ENCODE measurements around the gene MMP12. TPM values are rescaled to one million over a fixed set of nuclear protein-coding genes. Genes with fewer than 3 reads are reported as not detected.
"Not testable (repeated sequence)": the region's sequence is repeated elsewhere in the genome, so short reads cannot be mapped to it uniquely, and the experiment has no call there.

The MMP12 gene
- total RNA-seq (not detected), polyA plus RNA-seq (ENCODE audit: insufficient read depth in 1 of 8, insufficient read length in 8 of 8, low replicate concordance in 1 of 8) (not detected)
- long read RNA-seq, donor 1 = 0 reads
- long read RNA-seq, donor 2 = 0 reads
- long read RNA-seq, donor 3 = 0 reads
- long read RNA-seq, donor 4 = 0 reads
- long read RNA-seq, donor 5 = 0 reads
- long read RNA-seq, donor 6 = 0 reads
- long read RNA-seq, donor 7 = 0 reads
- long read RNA-seq, donor 8 = 0 reads
- long read RNA-seq, donor 9 = 0 reads
- long read RNA-seq, donor 10 = 0 reads
- long read RNA-seq, donor 11 = 0 reads

DNA sequence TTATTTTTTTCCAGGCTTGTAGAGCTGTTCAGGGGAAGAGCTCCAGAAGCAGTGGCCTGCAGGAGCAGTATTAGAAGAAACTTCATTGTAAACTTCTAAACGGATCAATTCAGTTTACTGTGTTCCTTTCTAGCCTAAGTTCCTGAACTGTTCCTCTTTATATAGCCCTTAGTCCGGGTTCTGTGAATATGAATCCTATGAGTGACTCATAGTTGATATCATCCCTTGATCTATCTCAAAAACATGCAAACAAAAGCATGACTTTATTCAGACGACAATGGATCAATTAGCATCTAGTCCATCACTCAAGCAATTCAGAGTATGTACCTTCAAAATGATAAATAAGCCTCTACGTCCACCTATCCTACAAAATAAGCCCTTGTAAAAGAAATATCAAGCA is at the start of gene MMP12:
MMP12 (minus strand) TSS at position 131 of the 400 bp plus-strand sequence; CDS start at position 86, 45 bp downstream.
- no peak for DNase-seq
- no peaks in the 10 kb centered on the region for H3K27me3 ChIP-seq (ENCODE audit: control insufficient read depth, insufficient read depth, low read length)
- no peaks in the 10 kb centered on the region for H3K4me1 ChIP-seq (ENCODE audit: control insufficient read depth, insufficient read depth, low read length)
- H3K4me3 ChIP-seq (ENCODE audit: low read length) = no peak within 1 kb of the TSS
- H3K36me3 ChIP-seq (ENCODE audit: control insufficient read depth, insufficient read depth, low read length) = no peaks in the 10 kb centered on the region
- no CpG with 5 or more reads among the region's 4 CpGs for WGBS (ENCODE audit: insufficient coverage)
- H3K9me3 ChIP-seq (replicated peaks; ENCODE audit: control insufficient read depth, low read depth, low read length) = no peaks in the 10 kb centered on the region
- no peak within 1 kb of the TSS for H3K27ac ChIP-seq (ENCODE audit: low read length)

DNA sequence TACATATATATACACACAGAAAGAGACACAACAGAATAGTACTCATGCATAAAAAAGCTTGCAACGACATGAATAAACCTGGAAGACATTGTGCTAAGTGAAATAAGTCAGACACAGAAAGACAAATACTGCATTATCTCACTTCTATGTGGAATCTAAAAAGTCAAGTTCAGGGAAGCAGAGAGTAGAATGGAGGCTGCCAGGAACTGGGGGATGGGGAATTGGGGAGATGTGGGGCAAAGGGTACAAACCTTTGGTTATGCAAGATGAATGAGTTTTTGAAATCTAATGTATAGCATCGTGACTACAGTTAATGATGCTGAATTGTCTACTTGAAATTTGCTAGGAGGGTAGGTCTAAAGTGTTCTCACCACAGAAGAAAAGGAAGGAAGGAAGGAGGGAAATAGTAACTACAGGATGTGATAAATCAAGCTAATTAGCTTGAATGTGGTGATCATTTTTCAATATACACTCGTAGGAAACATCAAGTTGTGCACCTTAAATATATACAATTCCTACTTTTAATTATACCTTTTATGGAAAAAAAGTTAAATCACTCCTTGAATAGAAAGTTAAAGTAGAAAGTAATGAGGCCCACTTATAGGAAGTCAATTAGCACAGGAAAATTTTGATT is 46.9 kb upstream of the MMP12 start:
- no peak for DNase-seq
- H3K36me3 ChIP-seq (ENCODE audit: control insufficient read depth, insufficient read depth, low read length) = no peaks in the 10 kb centered on the region
- no peak overlapping the region for H3K27ac ChIP-seq (ENCODE audit: low read length)
- no peaks in the 10 kb centered on the region for H3K4me1 ChIP-seq (ENCODE audit: control insufficient read depth, insufficient read depth, low read length)
- H3K9me3 ChIP-seq (replicated peaks; ENCODE audit: control insufficient read depth, low read depth, low read length) = no peaks in the 10 kb centered on the region
- H3K4me3 ChIP-seq (ENCODE audit: low read length) = no peak overlapping the region
- WGBS (ENCODE audit: insufficient coverage) = no CpG with 5 or more reads among the region's 3 CpGs
- H3K27me3 ChIP-seq (ENCODE audit: control insufficient read depth, insufficient read depth, low read length) = no peaks in the 10 kb centered on the region

DNA sequence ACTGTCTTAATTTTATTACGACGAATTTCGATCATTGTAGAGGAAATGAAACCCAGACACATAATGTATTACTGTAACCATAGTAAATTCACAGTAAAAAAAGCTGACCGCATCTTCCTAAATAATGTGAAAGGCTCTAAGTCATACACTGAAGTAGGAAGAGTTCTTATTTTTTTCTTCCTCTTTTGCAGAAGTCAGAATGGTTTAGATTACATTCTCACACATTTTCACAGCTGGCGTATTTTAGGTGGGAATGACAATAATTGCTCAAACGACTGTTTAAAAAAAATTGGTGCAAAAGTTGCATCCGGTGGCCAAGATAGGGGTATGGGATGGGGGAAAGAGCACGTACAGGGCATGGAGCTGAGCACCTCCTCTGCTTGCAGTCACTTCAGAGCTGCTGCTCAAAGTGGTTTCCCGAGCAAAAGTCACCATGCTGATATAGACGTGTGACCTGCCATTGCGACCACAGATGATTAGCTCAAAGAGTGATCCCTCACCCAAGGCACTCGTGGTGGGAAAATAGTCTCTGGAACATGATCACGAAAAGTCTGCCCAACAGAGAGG is 45.4 kb upstream of the MMP12 start:
- no peak overlapping the region for H3K4me3 ChIP-seq (ENCODE audit: low read length)
- no peaks in the 10 kb centered on the region for H3K9me3 ChIP-seq (replicated peaks; ENCODE audit: control insufficient read depth, low read depth, low read length)
- no peaks in the 10 kb centered on the region for H3K36me3 ChIP-seq (ENCODE audit: control insufficient read depth, insufficient read depth, low read length)
- peak; percentile 61 for DNase-seq
- no peaks in the 10 kb centered on the region for H3K27me3 ChIP-seq (ENCODE audit: control insufficient read depth, insufficient read depth, low read length)
- WGBS (ENCODE audit: insufficient coverage) = 76% methylated on average over 7 of the region's 13 CpGs
- H3K27ac ChIP-seq (ENCODE audit: low read length) = no peak overlapping the region
- H3K4me1 ChIP-seq (ENCODE audit: control insufficient read depth, insufficient read depth, low read length) = no peaks in the 10 kb centered on the region

DNA sequence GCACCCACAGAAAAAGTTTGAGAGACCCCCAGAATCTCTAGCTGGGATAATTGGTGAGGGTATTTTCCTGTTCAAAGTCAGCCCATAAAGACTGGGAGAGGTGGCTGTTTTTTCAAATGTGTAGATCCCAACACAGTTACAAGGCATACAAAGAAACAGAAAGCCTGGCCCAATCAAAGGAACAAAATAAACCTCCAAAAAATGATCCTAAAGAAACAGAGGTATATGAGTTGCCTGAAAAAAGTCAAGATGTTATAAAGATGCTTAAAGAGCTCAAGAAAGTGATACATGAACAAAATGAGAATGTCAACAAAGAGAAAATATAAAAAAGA is 40.2 kb upstream of the MMP12 start:
- H3K4me1 ChIP-seq (ENCODE audit: control insufficient read depth, insufficient read depth, low read length) = no peaks in the 10 kb centered on the region
- no peaks in the 10 kb centered on the region for H3K9me3 ChIP-seq (replicated peaks; ENCODE audit: control insufficient read depth, low read depth, low read length)
- H3K27me3 ChIP-seq (ENCODE audit: control insufficient read depth, insufficient read depth, low read length) = no peaks in the 10 kb centered on the region
- no peak overlapping the region for H3K4me3 ChIP-seq (ENCODE audit: low read length)
- no peak overlapping the region for H3K27ac ChIP-seq (ENCODE audit: low read length)
- no peaks in the 10 kb centered on the region for H3K36me3 ChIP-seq (ENCODE audit: control insufficient read depth, insufficient read depth, low read length)
- no peak for DNase-seq

DNA sequence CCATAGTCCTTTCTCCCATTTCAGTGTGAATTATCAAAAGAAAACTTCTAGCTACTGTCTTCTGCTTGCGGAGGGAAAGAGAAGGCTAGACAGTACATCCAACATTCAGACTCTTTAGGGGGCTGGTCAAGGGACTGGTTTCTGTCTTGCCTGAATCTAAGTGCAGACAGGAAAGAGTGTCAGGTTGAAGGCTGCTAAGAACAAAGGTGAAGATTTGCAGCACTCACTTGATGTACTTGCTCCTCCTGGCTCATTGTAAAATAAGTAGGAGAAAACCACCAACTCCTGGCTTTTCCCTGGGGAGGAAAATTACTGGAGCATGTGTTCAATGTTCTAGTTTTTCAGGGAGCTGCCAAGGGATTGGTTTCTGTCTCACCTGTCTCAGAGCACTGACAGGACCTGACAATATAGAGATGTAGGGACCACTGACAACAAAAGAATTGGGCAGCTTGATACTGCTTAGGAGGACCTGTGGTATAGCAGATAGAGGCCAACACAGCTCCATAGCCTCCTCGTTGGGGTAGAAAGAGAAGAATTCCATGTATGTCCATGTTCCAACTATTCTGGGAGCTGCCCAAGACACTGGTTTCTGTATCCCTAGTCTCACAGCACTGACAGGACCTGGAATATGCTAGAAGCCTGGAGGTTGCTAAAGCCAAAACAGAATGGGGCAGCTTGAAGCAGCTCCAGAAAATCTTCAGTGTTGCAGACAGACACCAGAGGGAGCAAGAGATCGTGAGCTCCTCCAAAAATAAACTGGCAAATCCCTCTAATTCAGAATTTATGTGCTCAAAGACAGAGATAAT is 39.7 kb upstream of the MMP12 start:
- WGBS (ENCODE audit: insufficient coverage) = 80% methylated on average over 1 of the region's 3 CpGs

DNA sequence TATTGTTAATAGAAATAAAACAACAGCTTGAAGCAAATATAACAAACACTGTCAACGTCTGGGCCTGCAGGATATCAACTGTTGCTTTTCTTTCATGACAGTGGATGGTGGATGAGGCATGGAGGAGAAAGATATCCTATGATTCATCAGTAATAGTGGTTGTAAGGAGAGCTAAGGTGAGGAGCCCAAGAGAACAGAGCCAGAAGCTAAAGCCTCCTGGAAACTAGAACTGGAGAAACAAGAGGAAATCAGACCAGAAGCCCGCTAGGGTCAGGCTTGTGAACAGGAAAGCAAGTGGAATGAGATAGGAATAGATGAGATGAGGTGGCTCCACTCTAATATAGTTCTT is 37.7 kb upstream of the MMP12 start:
- DNase-seq = no peak
- 80% methylated on average over 1 of the region's 2 CpGs for WGBS (ENCODE audit: insufficient coverage)
- Histone ChIP-seq H3K4me3 (ENCODE audit: low read length) (no peak overlapping the region), H3K27me3 (ENCODE audit: control insufficient read depth, insufficient read depth, low read length) (no peaks in the 10 kb centered on the region), H3K27ac (ENCODE audit: low read length) (no peak overlapping the region), H3K36me3 (ENCODE audit: control insufficient read depth, insufficient read depth, low read length) (no peaks in the 10 kb centered on the region), H3K4me1 (ENCODE audit: control insufficient read depth, insufficient read depth, low read length) (no peaks in the 10 kb centered on the region), H3K9me3 (replicated peaks; ENCODE audit: control insufficient read depth, low read depth, low read length) (no peaks in the 10 kb centered on the region)

More for the DNA sequence above, 39.7 kb upstream of the MMP12 start:
- Histone ChIP-seq H3K4me3 (ENCODE audit: low read length) (no peak overlapping the region), H3K36me3 (ENCODE audit: control insufficient read depth, insufficient read depth, low read length) (no peaks in the 10 kb centered on the region), H3K9me3 (replicated peaks; ENCODE audit: control insufficient read depth, low read depth, low read length) (no peaks in the 10 kb centered on the region), H3K27ac (ENCODE audit: low read length) (no peak overlapping the region), H3K4me1 (ENCODE audit: control insufficient read depth, insufficient read depth, low read length) (no peaks in the 10 kb centered on the region), H3K27me3 (ENCODE audit: control insufficient read depth, insufficient read depth, low read length) (no peaks in the 10 kb centered on the region)
- peak; percentile 39 for DNase-seq

DNA sequence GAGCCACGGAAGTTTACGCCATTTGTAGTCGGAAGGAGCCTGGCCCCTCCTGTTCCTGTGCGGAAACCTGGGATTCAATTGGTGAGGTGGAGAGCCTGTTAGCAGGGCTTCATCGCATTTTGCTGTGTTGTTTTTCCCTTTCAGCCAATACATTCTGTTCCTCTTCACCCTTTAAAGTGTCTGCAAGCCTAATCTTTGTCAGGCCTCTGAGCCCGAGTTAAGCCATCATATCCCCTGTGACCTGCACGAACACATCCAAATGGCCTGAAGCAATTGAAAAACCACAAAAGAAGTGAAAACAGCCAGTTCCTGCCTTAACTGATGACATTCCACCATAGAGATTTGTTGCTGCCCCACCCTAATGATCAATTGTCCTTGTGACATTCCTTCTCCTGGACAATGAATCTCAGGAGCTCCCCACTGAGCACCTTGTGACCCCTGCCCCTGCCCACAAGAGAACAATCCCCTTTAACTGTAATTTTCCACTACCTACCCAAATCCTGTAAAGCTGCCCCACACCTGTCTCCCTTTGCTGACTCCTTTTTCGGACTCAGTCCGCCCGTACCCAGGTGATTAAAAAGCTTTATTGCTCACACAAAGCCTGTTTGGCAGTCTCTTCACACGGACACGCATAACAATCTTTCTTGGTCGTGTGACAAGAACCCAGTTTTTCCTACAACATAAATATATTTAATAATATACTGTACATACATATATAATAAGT is 37.1 kb upstream of the MMP12 start:
- Histone ChIP-seq H3K4me3 (ENCODE audit: low read length) (no peak overlapping the region), H3K27me3 (ENCODE audit: control insufficient read depth, insufficient read depth, low read length) (no peaks in the 10 kb centered on the region), H3K4me1 (ENCODE audit: control insufficient read depth, insufficient read depth, low read length) (no peaks in the 10 kb centered on the region), H3K36me3 (ENCODE audit: control insufficient read depth, insufficient read depth, low read length) (no peaks in the 10 kb centered on the region), H3K27ac (ENCODE audit: low read length) (no peak overlapping the region), H3K9me3 (replicated peaks; ENCODE audit: control insufficient read depth, low read depth, low read length) (no peaks in the 10 kb centered on the region)
- WGBS (ENCODE audit: insufficient coverage) = 71% methylated on average over 6 of the region's 13 CpGs
- no peak for DNase-seq

DNA sequence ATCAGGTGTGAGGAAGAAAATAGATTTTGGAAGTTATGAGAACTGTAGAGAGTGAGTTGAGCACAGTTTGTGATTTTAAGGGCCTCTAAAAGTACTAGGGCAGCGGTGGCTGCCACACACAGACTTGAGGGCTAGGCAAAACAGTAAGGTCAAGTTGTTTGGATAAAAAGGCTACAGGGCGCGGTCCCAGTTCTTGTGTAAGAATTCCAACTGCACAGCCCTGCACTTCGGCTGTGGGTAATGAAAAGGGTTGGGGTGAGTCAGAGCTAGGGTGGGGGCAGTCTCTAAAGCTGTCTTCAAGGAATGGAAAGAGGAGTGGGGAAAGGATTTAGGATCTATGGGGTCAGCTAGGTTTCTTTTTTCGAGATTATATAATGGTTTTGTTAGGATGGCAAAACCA is 31.1 kb upstream of the MMP12 start:
- H3K27ac ChIP-seq (ENCODE audit: low read length); H3K4me3 ChIP-seq (ENCODE audit: low read length); H3K9me3 ChIP-seq (replicated peaks; ENCODE audit: control insufficient read depth, low read depth, low read length); H3K4me1 ChIP-seq (ENCODE audit: control insufficient read depth, insufficient read depth, low read length); DNase-seq; H3K36me3 ChIP-seq (ENCODE audit: control insufficient read depth, insufficient read depth, low read length); H3K27me3 ChIP-seq (ENCODE audit: control insufficient read depth, insufficient read depth, low read length): not testable (repeated sequence)
- 80% methylated on average over 4 of the region's 5 CpGs for WGBS (ENCODE audit: insufficient coverage)

DNA sequence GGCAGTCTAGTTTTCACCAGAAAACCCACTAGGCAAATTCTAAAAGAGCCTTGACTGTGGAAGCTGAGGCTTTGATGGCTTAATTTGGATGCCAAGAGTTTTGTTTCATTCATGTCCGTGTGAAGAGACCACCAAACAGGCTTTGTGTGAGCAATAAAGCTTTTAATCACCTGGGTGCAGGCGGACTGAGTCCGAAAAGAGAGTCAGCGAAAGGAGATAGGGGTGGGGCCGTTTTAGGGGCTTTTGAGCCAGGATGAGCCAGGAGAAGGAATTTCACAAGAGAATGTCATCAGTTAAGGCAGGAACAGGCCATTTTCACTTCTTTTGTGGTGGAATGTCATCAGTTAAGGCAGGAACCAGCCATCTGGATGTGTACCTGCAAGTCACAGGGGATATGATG is 29.1 kb upstream of the MMP12 start:
- not testable (repeated sequence) for DNase-seq; H3K4me1 ChIP-seq (ENCODE audit: control insufficient read depth, insufficient read depth, low read length); H3K9me3 ChIP-seq (replicated peaks; ENCODE audit: control insufficient read depth, low read depth, low read length); H3K36me3 ChIP-seq (ENCODE audit: control insufficient read depth, insufficient read depth, low read length); H3K27ac ChIP-seq (ENCODE audit: low read length); H3K27me3 ChIP-seq (ENCODE audit: control insufficient read depth, insufficient read depth, low read length); H3K4me3 ChIP-seq (ENCODE audit: low read length)
- WGBS (ENCODE audit: insufficient coverage) = 63% methylated on average over 2 of the region's 5 CpGs

DNA sequence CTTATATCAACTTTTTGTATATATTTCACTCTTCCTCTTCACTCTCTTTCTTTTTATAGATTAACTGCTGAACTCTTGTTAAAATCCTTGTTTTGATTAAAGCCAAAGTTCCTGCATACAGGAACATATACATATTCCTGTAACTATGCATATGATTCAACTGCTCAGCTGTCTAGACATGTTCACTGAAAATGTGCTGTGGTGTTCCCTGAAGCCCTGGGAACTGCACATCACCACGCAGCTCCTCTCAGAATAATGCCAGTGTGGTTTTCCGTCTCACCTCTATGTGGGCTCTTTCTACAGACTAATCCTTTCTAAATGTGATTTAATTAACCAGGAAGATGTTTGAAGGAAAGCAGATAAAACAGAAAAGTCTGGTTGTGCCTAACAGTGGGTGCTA is 25.6 kb upstream of the MMP12 start:
- H3K27ac ChIP-seq (ENCODE audit: low read length) = no peak overlapping the region
- no peak for DNase-seq
- WGBS (ENCODE audit: insufficient coverage) = no CpG with 5 or more reads among the region's 2 CpGs
- H3K9me3 ChIP-seq (replicated peaks; ENCODE audit: control insufficient read depth, low read depth, low read length) = no peaks in the 10 kb centered on the region
- H3K4me3 ChIP-seq (ENCODE audit: low read length) = no peak overlapping the region
- H3K27me3 ChIP-seq (ENCODE audit: control insufficient read depth, insufficient read depth, low read length) = no peaks in the 10 kb centered on the region
- no peaks in the 10 kb centered on the region for H3K36me3 ChIP-seq (ENCODE audit: control insufficient read depth, insufficient read depth, low read length)
- H3K4me1 ChIP-seq (ENCODE audit: control insufficient read depth, insufficient read depth, low read length) = no peaks in the 10 kb centered on the region

Data from muscle of leg (tissue), 16 donors.